NCI-H524 treated with DMSO at 0.1 percent for 48 hours (cell line): ENCODE results near the gene KYNU.
"Not testable (repeated sequence)": the region's sequence is repeated elsewhere in the genome, so short reads cannot be mapped to it uniquely, and the experiment has no call there.

Source experiments
- DNase-seq: peaks from one replicate; lab custom pipeline; 2025; lab: John Stamatoyannopoulos, UW

KYNU gene

GRCh38 chr2:143089520-143089919 is 212.1 kb downstream of the KYNU start:
- not testable (repeated sequence) for DNase-seq
